Measurements from ENCODE around the gene CABP4.
A peak's percentile ranks its signal among the peaks of the same experiment; 100 is the strongest.

CABP4 gene

GRCh38 chr11:67410984-67411784, 44.0 kb upstream of the CABP4 start:
- no peak overlapping the region for H3K4me3 ChIP-seq (ENCODE audit: low read depth in 1 of 5, low read length in 5 of 5)
- H3K27me3 ChIP-seq (ENCODE audit: control insufficient read depth in 5 of 5, insufficient read depth in 4 of 5, low read length in 5 of 5), result peaks cover 55 to 78% (median 67%) of the 10 kb centered on the region in 5 donors

GRCh38 chr11:67411785-67412152, 43.4 kb upstream of the CABP4 start:
- H3K27ac ChIP-seq (ENCODE audit: low read depth, low read length), result no peak overlapping the region
- peaks cover 52 to 76% (median 67%) of the 10 kb centered on the region in 5 donors for H3K27me3 ChIP-seq (ENCODE audit: control insufficient read depth in 5 of 5, insufficient read depth in 4 of 5, low read length in 5 of 5)
- H3K9ac ChIP-seq (ENCODE audit: low read length in 5 of 5), result no peak overlapping the region
- no peak overlapping the region for H3K4me3 ChIP-seq (ENCODE audit: low read depth in 1 of 5, low read length in 5 of 5)
- H3K36me3 ChIP-seq (ENCODE audit: control insufficient read depth in 5 of 5, insufficient read depth in 5 of 5, low read length in 5 of 5), result no peaks in the 10 kb centered on the region
- no peaks in the 10 kb centered on the region for H3K9me3 ChIP-seq (ENCODE audit: control insufficient read depth in 5 of 5, low read length in 5 of 5)
- peaks cover 0 to 26% (median 20%) of the 10 kb centered on the region in 5 donors for H3K4me1 ChIP-seq (ENCODE audit: control insufficient read depth in 5 of 5, insufficient read depth in 5 of 5, low read length in 5 of 5)

More at GRCh38 chr11:67410984-67411784, 44.0 kb upstream of the CABP4 start:
- H3K36me3 ChIP-seq (ENCODE audit: control insufficient read depth in 5 of 5, insufficient read depth in 5 of 5, low read length in 5 of 5), result no peaks in the 10 kb centered on the region
- no peaks in the 10 kb centered on the region for H3K9me3 ChIP-seq (ENCODE audit: control insufficient read depth in 5 of 5, low read length in 5 of 5)
- H3K27ac ChIP-seq (ENCODE audit: low read depth, low read length), result no peak overlapping the region
- H3K4me1 ChIP-seq (ENCODE audit: control insufficient read depth in 5 of 5, insufficient read depth in 5 of 5, low read length in 5 of 5), result peaks cover 0 to 25% (median 15%) of the 10 kb centered on the region in 5 donors
- no peak overlapping the region for H3K9ac ChIP-seq (ENCODE audit: low read length in 5 of 5)

GRCh38 chr11:67412495-67413179, 42.5 kb upstream of the CABP4 start:
- no peaks in the 10 kb centered on the region for H3K36me3 ChIP-seq (ENCODE audit: control insufficient read depth in 5 of 5, insufficient read depth in 5 of 5, low read length in 5 of 5)
- peaks cover 51 to 68% (median 59%) of the 10 kb centered on the region in 5 donors for H3K27me3 ChIP-seq (ENCODE audit: control insufficient read depth in 5 of 5, insufficient read depth in 4 of 5, low read length in 5 of 5)
- no peak overlapping the region for H3K9ac ChIP-seq (ENCODE audit: low read length in 5 of 5)
- no peak overlapping the region for H3K27ac ChIP-seq (ENCODE audit: low read depth, low read length)
- peaks cover 0 to 32% (median 25%) of the 10 kb centered on the region in 5 donors for H3K4me1 ChIP-seq (ENCODE audit: control insufficient read depth in 5 of 5, insufficient read depth in 5 of 5, low read length in 5 of 5)
- no peak overlapping the region for H3K4me3 ChIP-seq (ENCODE audit: low read depth in 1 of 5, low read length in 5 of 5)
- no peaks in the 10 kb centered on the region for H3K9me3 ChIP-seq (ENCODE audit: control insufficient read depth in 5 of 5, low read length in 5 of 5)

DNA sequence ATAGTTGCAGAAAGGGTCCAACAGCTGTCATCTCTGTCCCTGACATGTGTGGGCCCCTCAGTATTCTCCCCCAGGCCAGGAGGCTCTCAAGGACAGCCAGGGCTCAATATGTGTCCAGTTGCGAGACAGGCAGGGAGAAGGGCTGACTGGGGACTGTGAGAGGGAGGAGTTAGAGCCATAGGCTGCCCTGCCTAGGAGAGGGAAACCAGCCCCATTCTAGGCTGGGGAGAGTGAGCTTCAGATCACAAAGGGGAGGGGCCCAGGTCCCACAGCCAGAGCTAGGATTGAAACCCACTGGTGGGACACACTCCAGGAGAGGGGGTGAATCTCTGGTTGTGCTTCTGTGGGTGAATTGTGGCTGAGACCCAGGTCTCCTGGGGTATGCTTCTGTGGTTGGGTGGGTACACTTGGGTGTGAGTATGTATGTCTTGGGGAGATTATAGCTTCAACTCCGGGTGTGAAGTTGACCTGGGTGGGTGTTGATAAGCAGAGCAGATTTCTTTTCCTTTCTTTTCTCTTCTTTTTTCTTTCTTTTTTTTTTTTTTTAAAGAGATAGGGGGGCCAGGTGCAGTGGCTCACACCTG, 41.8 kb upstream of the CABP4 start:
- H3K9ac ChIP-seq (ENCODE audit: low read length in 5 of 5), result no peak overlapping the region
- no peak overlapping the region for H3K4me3 ChIP-seq (ENCODE audit: low read depth in 1 of 5, low read length in 5 of 5)
- peaks cover 0 to 32% (median 27%) of the 10 kb centered on the region in 5 donors for H3K4me1 ChIP-seq (ENCODE audit: control insufficient read depth in 5 of 5, insufficient read depth in 5 of 5, low read length in 5 of 5)
- H3K36me3 ChIP-seq (ENCODE audit: control insufficient read depth in 5 of 5, insufficient read depth in 5 of 5, low read length in 5 of 5), result no peaks in the 10 kb centered on the region
- H3K27me3 ChIP-seq (ENCODE audit: control insufficient read depth in 5 of 5, insufficient read depth in 4 of 5, low read length in 5 of 5), result peaks cover 45 to 64% (median 52%) of the 10 kb centered on the region in 5 donors
- no peaks in the 10 kb centered on the region for H3K9me3 ChIP-seq (ENCODE audit: control insufficient read depth in 5 of 5, low read length in 5 of 5)
- no peak overlapping the region for H3K27ac ChIP-seq (ENCODE audit: low read depth, low read length)

- H3K4me3 ChIP-seq (ENCODE audit: low read depth in 1 of 5, low read length in 5 of 5), result peak within 1 kb of the TSS in 1 of 5 donors; percentile 37
- H3K27me3 ChIP-seq (ENCODE audit: control insufficient read depth in 5 of 5, insufficient read depth in 4 of 5, low read length in 5 of 5), result peaks cover 27 to 40% (median 30%) of the 10 kb centered on the region in 5 donors
- no peaks in the 10 kb centered on the region for H3K36me3 ChIP-seq (ENCODE audit: control insufficient read depth in 5 of 5, insufficient read depth in 5 of 5, low read length in 5 of 5)
- no peak within 1 kb of the TSS for H3K27ac ChIP-seq (ENCODE audit: low read depth, low read length)
- peaks cover 0 to 39% (median 33%) of the 10 kb centered on the region in 5 donors for H3K4me1 ChIP-seq (ENCODE audit: control insufficient read depth in 5 of 5, insufficient read depth in 5 of 5, low read length in 5 of 5)
- H3K9ac ChIP-seq (ENCODE audit: low read length in 5 of 5), result no peak within 1 kb of the TSS
- H3K9me3 ChIP-seq (ENCODE audit: control insufficient read depth in 5 of 5, low read length in 5 of 5), result no peaks in the 10 kb centered on the region
Measured at GRCh38 chr11:67415501-67416304, 39.5 kb upstream of the CABP4 start, which contains the start of gene CARNS1. Gene CARNS1, plus strand, starts transcription at chr11:67415678. Its CDS starts 522 bp downstream, at chr11:67416200.

DNA sequence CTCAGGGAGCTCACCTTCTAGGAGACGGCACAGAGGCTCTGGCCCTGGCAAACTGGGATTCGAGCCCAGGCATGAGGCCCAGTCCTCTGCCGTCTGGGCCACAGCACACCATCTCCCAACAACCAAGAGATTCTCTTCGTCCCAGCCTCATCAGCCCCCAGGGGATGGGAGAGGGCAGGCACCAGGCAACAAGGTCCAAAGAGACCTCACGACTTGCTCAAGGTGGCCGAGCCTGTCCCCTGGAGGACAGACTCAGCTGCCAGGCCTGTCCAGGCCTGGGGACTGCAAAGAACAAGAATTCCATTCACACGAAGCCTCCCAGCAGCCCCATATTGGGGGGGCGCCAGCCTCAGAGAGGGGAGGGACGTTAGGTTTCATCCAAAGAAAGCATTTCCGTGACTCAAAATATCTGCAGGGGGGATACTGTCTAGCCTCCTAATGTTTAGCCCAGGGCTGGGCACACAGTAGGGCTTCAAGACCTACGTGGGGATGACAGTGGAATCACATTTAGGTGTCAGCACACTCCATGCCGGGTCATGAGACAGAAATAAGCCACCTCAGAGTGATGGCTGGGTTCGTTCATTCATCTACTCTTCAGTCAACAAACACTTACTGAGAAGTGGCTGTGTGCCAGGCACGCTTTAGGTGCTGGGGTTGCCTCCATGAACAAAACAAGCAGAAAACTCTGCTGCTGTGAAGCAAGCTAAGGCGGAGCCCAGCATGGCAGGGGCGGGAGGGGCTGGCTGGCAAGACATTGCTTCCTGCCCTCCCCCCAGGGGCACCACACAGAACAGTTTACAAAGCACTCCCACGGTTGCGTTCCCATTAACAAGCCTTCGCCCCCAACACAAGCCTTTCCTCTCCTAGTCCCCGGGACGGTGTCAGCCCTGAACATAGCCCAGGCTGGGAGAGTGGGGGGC, 38.5 kb upstream of the CABP4 start:
- Histone ChIP-seq H3K36me3 (ENCODE audit: control insufficient read depth in 5 of 5, insufficient read depth in 5 of 5, low read length in 5 of 5) (no peaks in the 10 kb centered on the region), H3K4me3 (ENCODE audit: low read depth in 1 of 5, low read length in 5 of 5) (no peak overlapping the region), H3K9ac (ENCODE audit: low read length in 5 of 5) (peak overlapping the region in 1 of 5 donors; percentile 51)

GRCh38 chr11:67417425-67417824, 37.7 kb upstream of the CABP4 start:
- Histone ChIP-seq H3K36me3 (ENCODE audit: control insufficient read depth in 5 of 5, insufficient read depth in 5 of 5, low read length in 5 of 5) (no peaks in the 10 kb centered on the region), H3K4me3 (ENCODE audit: low read depth in 1 of 5, low read length in 5 of 5) (no peak overlapping the region), H3K4me1 (ENCODE audit: control insufficient read depth in 5 of 5, insufficient read depth in 5 of 5, low read length in 5 of 5) (peaks cover 0 to 42% (median 36%) of the 10 kb centered on the region in 5 donors), H3K27ac (ENCODE audit: low read depth, low read length) (no peak overlapping the region), H3K9ac (ENCODE audit: low read length in 5 of 5) (peak overlapping the region in 1 of 5 donors; percentile 51), H3K27me3 (ENCODE audit: control insufficient read depth in 5 of 5, insufficient read depth in 4 of 5, low read length in 5 of 5) (peaks cover 10 to 23% (median 14%) of the 10 kb centered on the region in 5 donors), H3K9me3 (ENCODE audit: control insufficient read depth in 5 of 5, low read length in 5 of 5) (no peaks in the 10 kb centered on the region)

More for the DNA sequence above, 38.5 kb upstream of the CABP4 start:
- Histone ChIP-seq H3K4me1 (ENCODE audit: control insufficient read depth in 5 of 5, insufficient read depth in 5 of 5, low read length in 5 of 5) (peaks cover 0 to 42% (median 36%) of the 10 kb centered on the region in 5 donors), H3K9me3 (ENCODE audit: control insufficient read depth in 5 of 5, low read length in 5 of 5) (no peaks in the 10 kb centered on the region), H3K27me3 (ENCODE audit: control insufficient read depth in 5 of 5, insufficient read depth in 4 of 5, low read length in 5 of 5) (peaks cover 17 to 31% (median 22%) of the 10 kb centered on the region in 5 donors), H3K27ac (ENCODE audit: low read depth, low read length) (no peak overlapping the region)

DNA sequence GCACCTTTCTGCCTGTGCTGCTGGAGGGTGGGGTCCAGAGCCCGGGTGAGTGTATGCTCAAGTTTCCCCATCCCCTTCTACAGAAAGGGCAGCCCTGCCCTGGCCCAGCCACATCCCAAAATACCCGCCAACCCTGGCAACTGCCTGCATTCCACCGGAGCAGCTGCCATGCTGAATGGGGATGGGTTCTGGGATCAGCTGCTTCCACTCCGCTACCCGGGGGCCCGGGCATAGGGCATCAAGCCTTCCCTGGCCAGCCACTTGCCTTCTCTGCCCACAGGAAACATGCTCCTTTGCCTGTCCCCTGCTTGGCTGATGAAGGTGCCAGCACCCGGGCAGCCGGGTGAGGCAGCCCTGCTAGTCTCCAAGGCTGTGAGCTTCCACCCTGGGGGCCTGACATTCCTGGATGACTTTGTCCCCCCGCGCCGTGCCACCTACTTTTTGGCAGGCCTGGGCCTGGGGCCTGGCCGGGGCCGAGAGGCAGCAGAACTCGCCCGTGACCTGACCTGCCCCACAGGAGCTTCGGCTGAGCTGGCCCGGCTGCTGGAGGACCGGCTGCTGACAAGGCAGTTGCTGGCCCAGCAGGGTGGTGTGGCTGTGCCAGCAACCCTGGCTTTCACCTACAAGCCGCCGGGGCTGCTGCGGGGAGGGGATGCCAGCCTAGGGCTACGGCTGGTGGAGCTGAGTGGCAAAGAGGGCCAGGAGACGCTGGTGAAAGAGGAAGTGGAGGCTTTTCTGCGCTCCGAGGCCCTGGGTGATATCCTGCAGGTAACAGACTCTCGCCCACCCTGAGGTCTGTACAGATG, 36.5 kb upstream of the CABP4 start:
- Histone ChIP-seq H3K27me3 (ENCODE audit: control insufficient read depth in 5 of 5, insufficient read depth in 4 of 5, low read length in 5 of 5) (peaks cover 0 to 12% (median 4%) of the 10 kb centered on the region in 5 donors), H3K4me1 (ENCODE audit: control insufficient read depth in 5 of 5, insufficient read depth in 5 of 5, low read length in 5 of 5) (peaks cover 0 to 42% (median 36%) of the 10 kb centered on the region in 5 donors), H3K9ac (ENCODE audit: low read length in 5 of 5) (no peak overlapping the region), H3K9me3 (ENCODE audit: control insufficient read depth in 5 of 5, low read length in 5 of 5) (no peaks in the 10 kb centered on the region), H3K4me3 (ENCODE audit: low read depth in 1 of 5, low read length in 5 of 5) (no peak overlapping the region), H3K36me3 (ENCODE audit: control insufficient read depth in 5 of 5, insufficient read depth in 5 of 5, low read length in 5 of 5) (no peaks in the 10 kb centered on the region), H3K27ac (ENCODE audit: low read depth, low read length) (no peak overlapping the region)

Data from subcutaneous abdominal adipose tissue (tissue), 5 donors.